H9 (cell line): ENCODE measurements around the gene RBM8A. TPM values are rescaled to one million over a fixed set of nuclear protein-coding genes. Genes with fewer than 3 reads are reported as not detected.

Experiments used
- DNase-seq: peaks from one replicate; pipeline ENCODE4 v3.0.0-alpha.2; 2017
- H2AFZ ChIP-seq: one replicate; pipeline ENCODE4 v1.6.1; 2013; ENCODE audit warnings: mild to moderate bottlenecking, low read length, control low read depth, moderate library complexity
- H2AK5ac ChIP-seq: 2 replicates; pipeline ENCODE4 v1.6.1; 2013; ENCODE audit warnings: low read length, control low read depth, mixed read lengths; ENCODE audit not compliant: insufficient read length
- H2BK120ac ChIP-seq: one replicate; pipeline ENCODE4 v1.6.1; 2013; ENCODE audit warnings: low read depth, mild to moderate bottlenecking, low read length, control low read depth, inconsistent platforms; ENCODE audit not compliant: poor library complexity, severe bottlenecking
- H2BK12ac ChIP-seq: 2 replicates; pipeline ENCODE4 v1.6.1; 2013; ENCODE audit warnings: low read length, control low read depth, mixed read lengths, low read depth; ENCODE audit not compliant: insufficient read length
- H2BK15ac ChIP-seq: 2 replicates; pipeline ENCODE4 v1.6.1; 2013; ENCODE audit warnings: low read depth, low read length, control low read depth
- H2BK20ac ChIP-seq: one replicate; pipeline ENCODE4 v1.6.1; 2013; ENCODE audit warnings: low read depth, mild to moderate bottlenecking, low read length, control low read depth, inconsistent platforms; ENCODE audit not compliant: poor library complexity, severe bottlenecking
- H2BK5ac ChIP-seq: 2 replicates; pipeline ENCODE4 v1.6.1; 2013; ENCODE audit warnings: low read length, control low read depth, mixed read lengths; ENCODE audit not compliant: insufficient read length
- H3K14ac ChIP-seq: 2 replicates; pipeline ENCODE4 v1.6.1; 2013; ENCODE audit warnings: low read length, control low read depth; ENCODE audit not compliant: insufficient read depth
- H3K18ac ChIP-seq: 2 replicates; pipeline ENCODE4 v1.6.1; 2013; ENCODE audit warnings: low read depth, mild to moderate bottlenecking, mixed read lengths, low read length, control low read depth; ENCODE audit not compliant: insufficient read length
- H3K23ac ChIP-seq: 2 replicates; pipeline ENCODE4 v1.6.1; 2013; ENCODE audit warnings: low read length, control low read depth, mixed read lengths, low read depth; ENCODE audit not compliant: insufficient read length
- H3K23me2 ChIP-seq: 2 replicates; pipeline ENCODE4 v1.6.1; 2013; ENCODE audit warnings: low read depth, mild to moderate bottlenecking, mixed read lengths, low read length, control low read depth; ENCODE audit not compliant: insufficient read length, poor library complexity, severe bottlenecking
- H3K27ac ChIP-seq: 2 replicates; pipeline ENCODE4 v1.5.1; 2013; ENCODE audit warnings: low read length, control low read depth, mixed read lengths, low read depth; ENCODE audit not compliant: insufficient read length
- H3K27me3 ChIP-seq: 2 replicates; pipeline ENCODE4 v1.6.1; 2013; ENCODE audit warnings: low read length, control low read depth, inconsistent platforms; ENCODE audit not compliant: insufficient read depth
- H3K4ac ChIP-seq: 2 replicates; pipeline ENCODE4 v1.6.1; 2013; ENCODE audit warnings: low read depth, mild to moderate bottlenecking, control low read depth, inconsistent platforms, low read length, moderate library complexity
- H3K4me1 ChIP-seq: 2 replicates; pipeline ENCODE4 v1.6.1; 2013; ENCODE audit warnings: low read length, control low read depth, inconsistent platforms; ENCODE audit not compliant: insufficient read depth
- H3K4me2 ChIP-seq: 2 replicates; pipeline ENCODE4 v1.6.1; 2013; ENCODE audit warnings: low read length, control low read depth, mixed read lengths; ENCODE audit not compliant: insufficient read length, insufficient read depth
- H3K56ac ChIP-seq: 2 replicates; pipeline ENCODE4 v1.6.1; 2013; ENCODE audit warnings: low read depth, mild to moderate bottlenecking, mixed read lengths, low read length, control low read depth; ENCODE audit not compliant: insufficient read length
- H3K79me1 ChIP-seq: 2 replicates; pipeline ENCODE4 v1.6.1; 2013; ENCODE audit warnings: low read depth, mild to moderate bottlenecking, moderate library complexity, low read length, control low read depth, inconsistent platforms; ENCODE audit not compliant: insufficient read depth, poor library complexity, severe bottlenecking
- H3K79me2 ChIP-seq: 2 replicates; pipeline ENCODE4 v1.6.1; 2013; ENCODE audit warnings: low read length, control low read depth, inconsistent platforms; ENCODE audit not compliant: insufficient read depth
- H3K9ac ChIP-seq: 2 replicates; pipeline ENCODE4 v1.6.1; 2013; ENCODE audit warnings: low read length, control low read depth, mixed read lengths; ENCODE audit not compliant: insufficient read length; ENCODE audit errors: extremely low read depth
- H3K9me3 ChIP-seq: one replicate; pipeline ENCODE4 v1.6.1; 2013; ENCODE audit warnings: low read depth, low read length, inconsistent platforms; ENCODE audit not compliant: control insufficient read depth
- H3T11ph ChIP-seq: one replicate; pipeline ENCODE4 v1.6.1; 2013; ENCODE audit warnings: mild to moderate bottlenecking, low read length, control low read depth, inconsistent platforms
- H4K20me1 ChIP-seq: one replicate; pipeline ENCODE4 v1.6.1; 2013; ENCODE audit not compliant: control insufficient read depth, insufficient read length, insufficient read depth
- H4K5ac ChIP-seq: 2 replicates; pipeline ENCODE4 v1.6.1; 2013; ENCODE audit warnings: low read depth, mild to moderate bottlenecking, mixed read lengths, low read length, control low read depth; ENCODE audit not compliant: insufficient read length
- H4K8ac ChIP-seq: replicated peaks from 2 replicates; pipeline ENCODE4 v1.6.1; 2013; ENCODE audit warnings: low read length, control low read depth, mixed read lengths, low read depth; ENCODE audit not compliant: insufficient read length
- H4K91ac ChIP-seq: 2 replicates; pipeline ENCODE4 v1.6.1; 2013; ENCODE audit warnings: low read depth, mild to moderate bottlenecking, moderate library complexity, mixed read lengths, low read length, control low read depth; ENCODE audit not compliant: insufficient read length
- H3K27ac Mint-ChIP-seq, 3 experiments: 2 replicates in 2 of 3; 3 replicates in 1 of 3; pipeline ENCODE4 v1.8.0; 2020 to 2021; ENCODE audit warnings: mixed read lengths in 3 of 3, mild to moderate bottlenecking in 1 of 3, moderate library complexity in 1 of 3
- H3K27me3 Mint-ChIP-seq: 2 replicates; pipeline ENCODE4 v1.8.0; 2021; ENCODE audit warnings: low read depth, mild to moderate bottlenecking, moderate library complexity, mixed read lengths
- H3K36me3 Mint-ChIP-seq, 3 experiments: 2 replicates in 2 of 3; 3 replicates in 1 of 3; pipeline ENCODE4 v1.8.0; 2020 to 2021; ENCODE audit warnings: low read depth in 3 of 3, mixed read lengths in 3 of 3; ENCODE audit not compliant: insufficient read depth in 1 of 3
- H3K4me1 Mint-ChIP-seq, 2 experiments: 2 replicates each; pipeline ENCODE4 v1.8.0; 2020; ENCODE audit warnings: mixed read lengths in 2 of 2
- H3K4me3 Mint-ChIP-seq, 2 experiments: 2 replicates in 1 of 2; 3 replicates in 1 of 2; pipeline ENCODE4 v1.8.0; 2020 to 2021; ENCODE audit warnings: mild to moderate bottlenecking in 2 of 2, mixed read lengths in 2 of 2, moderate library complexity in 1 of 2
- H3K9me3 Mint-ChIP-seq, 2 experiments: 2 replicates in 1 of 2; 3 replicates in 1 of 2; pipeline ENCODE4 v1.8.0; 2020; ENCODE audit warnings: mild to moderate bottlenecking in 2 of 2, mixed read lengths in 2 of 2, moderate library complexity in 1 of 2
- total RNA-seq: library from RNA; stranded (reverse); gene quantifications from 2 replicates; pipeline ENCODE4 v1.2.1, GENCODE V29; 2021
- TF ChIP-seq, protein P1 (sequence below): fragments of 200-600 bp; sonication (generic); conservative IDR thresholded peaks from 3 replicates; pipeline ENCODE4 v1.8.0; 2021; ENCODE audit warnings: antibody characterized with exemption, mild to moderate bottlenecking

RBM8A gene
- total RNA-seq, 1 experiment from 2014 or later, result 298 TPM

DNA sequence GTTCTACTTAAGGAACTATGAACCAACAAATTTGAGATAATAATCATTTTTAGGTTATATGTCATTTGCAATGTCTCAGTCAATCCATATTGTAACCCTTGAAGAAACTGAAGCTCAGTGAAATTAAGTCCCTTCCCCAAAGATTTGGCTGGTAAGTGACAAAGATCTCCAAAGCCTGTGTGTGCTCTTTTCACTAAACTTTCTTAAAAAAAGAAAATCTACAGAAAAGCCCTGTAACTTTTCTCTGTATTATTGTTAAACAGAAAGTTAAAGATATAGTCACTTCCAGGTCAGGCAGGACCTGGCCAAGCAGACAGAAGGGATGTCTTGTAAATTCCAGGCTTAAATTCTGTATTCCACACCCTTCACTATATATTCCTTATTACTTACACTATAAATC, 29.1 kb upstream of the RBM8A start:
- Histone ChIP-seq H3K9ac (no peak overlapping the region), H2BK20ac (no peak overlapping the region), H2AK5ac (no peak overlapping the region), H3K27ac (no peak overlapping the region), H4K8ac (no peak overlapping the region), H3K23me2 (peaks cover 14% of the 10 kb centered on the region), H3K18ac (no peak overlapping the region), H2BK5ac (no peak overlapping the region), H4K20me1 (no peaks in the 10 kb centered on the region), H3K14ac (no peak overlapping the region), H2AFZ (no peak overlapping the region), H3K4me2 (no peak overlapping the region), H2BK120ac (no peak overlapping the region), H3K56ac (no peak overlapping the region), H3K79me2 (no peaks in the 10 kb centered on the region), H2BK12ac (no peak overlapping the region), H4K5ac (no peak overlapping the region), H3K4me1 (no peaks in the 10 kb centered on the region; the same call in 1 of the 2 replicates), H3K9me3 (no peaks in the 10 kb centered on the region), H2BK15ac (no peak overlapping the region), H3K23ac (no peak overlapping the region), H3T11ph (no peak overlapping the region), H3K27me3 (peaks cover 21% of the 10 kb centered on the region; the same call in 1 of the 2 replicates), H4K91ac (no peak overlapping the region), H3K4ac (no peak overlapping the region), H3K79me1 (no peaks in the 10 kb centered on the region)
- H3K4me3 Mint-ChIP-seq, result peak overlapping the region in 1 of 2 experiments; percentile 82; a peak in 4 of 5 replicates
- no peak for DNase-seq
- H3K27me3 Mint-ChIP-seq, result peaks cover 54% of the 10 kb centered on the region
- H3K36me3 Mint-ChIP-seq, result no peaks in the 10 kb centered on the region
- TF ChIP-seq, protein P1, sequence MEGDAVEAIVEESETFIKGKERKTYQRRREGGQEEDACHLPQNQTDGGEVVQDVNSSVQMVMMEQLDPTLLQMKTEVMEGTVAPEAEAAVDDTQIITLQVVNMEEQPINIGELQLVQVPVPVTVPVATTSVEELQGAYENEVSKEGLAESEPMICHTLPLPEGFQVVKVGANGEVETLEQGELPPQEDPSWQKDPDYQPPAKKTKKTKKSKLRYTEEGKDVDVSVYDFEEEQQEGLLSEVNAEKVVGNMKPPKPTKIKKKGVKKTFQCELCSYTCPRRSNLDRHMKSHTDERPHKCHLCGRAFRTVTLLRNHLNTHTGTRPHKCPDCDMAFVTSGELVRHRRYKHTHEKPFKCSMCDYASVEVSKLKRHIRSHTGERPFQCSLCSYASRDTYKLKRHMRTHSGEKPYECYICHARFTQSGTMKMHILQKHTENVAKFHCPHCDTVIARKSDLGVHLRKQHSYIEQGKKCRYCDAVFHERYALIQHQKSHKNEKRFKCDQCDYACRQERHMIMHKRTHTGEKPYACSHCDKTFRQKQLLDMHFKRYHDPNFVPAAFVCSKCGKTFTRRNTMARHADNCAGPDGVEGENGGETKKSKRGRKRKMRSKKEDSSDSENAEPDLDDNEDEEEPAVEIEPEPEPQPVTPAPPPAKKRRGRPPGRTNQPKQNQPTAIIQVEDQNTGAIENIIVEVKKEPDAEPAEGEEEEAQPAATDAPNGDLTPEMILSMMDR, result no peak
- no peak overlapping the region for H3K27ac Mint-ChIP-seq
- peaks cover 22% of the 10 kb centered on the region in 2 experiments for H3K4me1 Mint-ChIP-seq
- H3K9me3 Mint-ChIP-seq, result no peaks in the 10 kb centered on the region
